Fibroblast of lung (primary cell): ENCODE measurements around the gene CCM2L. TPM values are rescaled to one million over a fixed set of nuclear protein-coding genes. Genes with fewer than 3 reads are reported as not detected.

Experiments
- DNase-seq, 2 donors: peaks; one replicate each; pipeline versions ENCODE4 v3.0.0 to v3.0.0-alpha.2; 2010; ENCODE audit warnings: low read depth in 2 of 2
- H2AFZ ChIP-seq: 2 replicates; pipeline ENCODE4 v1.5.1; 2012; ENCODE audit warnings: low read length, control low read depth, inconsistent platforms
- H3K27ac ChIP-seq: 2 replicates; pipeline ENCODE4 v1.5.1; 2011; ENCODE audit warnings: low read length, control low read depth; ENCODE audit not compliant: insufficient read depth
- H3K27me3 ChIP-seq: 2 replicates; pipeline ENCODE4 v1.5.1; 2011; ENCODE audit warnings: mild to moderate bottlenecking, low read length; ENCODE audit not compliant: control insufficient read depth, insufficient read depth
- H3K36me3 ChIP-seq: 2 replicates; pipeline ENCODE4 v1.5.1; 2011; ENCODE audit warnings: low read length; ENCODE audit not compliant: control insufficient read depth, insufficient read depth
- H3K4me1 ChIP-seq: 2 replicates; pipeline ENCODE4 v1.5.1; 2011; ENCODE audit warnings: low read length; ENCODE audit not compliant: control insufficient read depth, insufficient read depth; ENCODE audit errors: extremely low read depth
- H3K4me2 ChIP-seq: 2 replicates; pipeline ENCODE4 v1.5.1; 2011; ENCODE audit warnings: low read length, control low read depth; ENCODE audit not compliant: insufficient read depth; ENCODE audit errors: extremely low read depth
- H3K4me3 ChIP-seq, 4 experiments: fragments of 200-600 bp in 1 of 4; sonication (generic) in 1 of 4; replicated peaks in 1 of 4; 2 replicates each; pipeline ENCODE4 v1.5.1; 2011 to 2016; ENCODE audit warnings: low read length in 4 of 4, low read depth in 3 of 4, mild to moderate bottlenecking in 3 of 4, control low read depth in 2 of 4, inconsistent platforms in 1 of 4, mixed read lengths in 1 of 4; ENCODE audit not compliant: insufficient read depth in 1 of 4; ENCODE audit errors: control extremely low read depth in 1 of 4
- H3K79me2 ChIP-seq: 2 replicates; pipeline ENCODE4 v1.5.1; 2012; ENCODE audit warnings: mild to moderate bottlenecking, low read length, inconsistent platforms; ENCODE audit not compliant: control insufficient read depth, insufficient read depth
- H3K9ac ChIP-seq: 2 replicates; pipeline ENCODE4 v1.5.1; 2011; ENCODE audit warnings: mild to moderate bottlenecking, low read length, control low read depth; ENCODE audit not compliant: insufficient read depth
- H3K9me3 ChIP-seq: 2 replicates; pipeline ENCODE4 v1.5.1; 2012; ENCODE audit warnings: low read depth, low read length; ENCODE audit not compliant: control insufficient read depth, insufficient read depth
- H4K20me1 ChIP-seq: 2 replicates; pipeline ENCODE4 v1.5.1; 2011; ENCODE audit warnings: low read length; ENCODE audit not compliant: control insufficient read depth, insufficient read depth; ENCODE audit errors: extremely low read depth
- EZH2 ChIP-seq: IDR thresholded peaks from 2 replicates; pipeline ENCODE4 v1.5.1; 2012; ENCODE audit warnings: low read length, control low read depth, mild to moderate bottlenecking; ENCODE audit errors: missing control alignments
- polyA plus RNA-seq, 2 donors: library from polyadenylated mRNA; depleted of rRNA in 1 of 2; stranded (reverse) in 1 of 2; unstranded in 1 of 2; fragments of >200 nt; gene quantifications; 2 replicates each; pipeline ENCODE4 v1.2.1, GENCODE V29; 2011 to 2012; ENCODE audit warnings: missing spikeins in 1 of 2
- total RNA-seq: library from RNA; depleted of rRNA; stranded (reverse); fragments of >200 nt; gene quantifications from 2 replicates; pipeline ENCODE4 v1.2.1, GENCODE V29; 2014
- TF ChIP-seq, protein P1 (sequence below), 2 donors: IDR thresholded peaks in 1 of 2; conservative IDR thresholded peaks in 1 of 2; 1 replicate in 1 of 2; 2 replicates in 1 of 2; pipeline ENCODE4 v1.5.1; 2011 to 2012; ENCODE audit warnings: low read length in 2 of 2, control low read depth in 1 of 2, inconsistent platforms in 1 of 2, low read depth in 1 of 2, mild to moderate bottlenecking in 1 of 2

CCM2L gene
- total and polyA plus RNA-seq, 2 donors (not counting 1 experiment from before 2014, with no cell fraction given), result not detected

DNA sequence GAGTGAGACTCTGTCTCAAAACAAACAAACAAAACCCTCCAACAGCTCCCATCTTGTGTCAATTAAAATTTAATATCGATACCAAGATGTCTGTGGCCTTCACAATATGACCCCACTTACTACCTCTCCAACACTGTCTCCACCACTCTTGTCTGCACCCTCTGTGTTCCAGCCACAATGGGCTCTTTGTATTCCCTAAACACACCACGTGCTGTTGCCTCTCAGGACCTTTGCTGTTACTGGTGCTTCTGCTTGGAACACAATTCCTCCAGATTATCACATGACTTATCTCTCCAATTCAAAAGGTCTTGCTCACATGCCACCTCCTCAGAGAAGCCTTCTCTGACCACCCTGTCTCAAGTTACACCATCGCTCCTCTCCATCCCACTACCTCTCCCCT, 35.8 kb downstream of the CCM2L start:
- no peak overlapping the region for H3K27ac ChIP-seq
- H4K20me1 ChIP-seq, result no peaks in the 10 kb centered on the region
- no peaks in the 10 kb centered on the region for H3K36me3 ChIP-seq
- no peak overlapping the region for H3K4me3 ChIP-seq
- no peak overlapping the region for H3K9ac ChIP-seq
- H3K4me2 ChIP-seq, result no peak overlapping the region
- H3K27me3 ChIP-seq, result peaks cover 14% of the 10 kb centered on the region
- no peak for DNase-seq
- no peaks in the 10 kb centered on the region for H3K9me3 ChIP-seq
- no peaks in the 10 kb centered on the region for H3K4me1 ChIP-seq
- H3K79me2 ChIP-seq, result no peaks in the 10 kb centered on the region
- TF ChIP-seq EZH2, result no peak
- TF ChIP-seq, protein P1, sequence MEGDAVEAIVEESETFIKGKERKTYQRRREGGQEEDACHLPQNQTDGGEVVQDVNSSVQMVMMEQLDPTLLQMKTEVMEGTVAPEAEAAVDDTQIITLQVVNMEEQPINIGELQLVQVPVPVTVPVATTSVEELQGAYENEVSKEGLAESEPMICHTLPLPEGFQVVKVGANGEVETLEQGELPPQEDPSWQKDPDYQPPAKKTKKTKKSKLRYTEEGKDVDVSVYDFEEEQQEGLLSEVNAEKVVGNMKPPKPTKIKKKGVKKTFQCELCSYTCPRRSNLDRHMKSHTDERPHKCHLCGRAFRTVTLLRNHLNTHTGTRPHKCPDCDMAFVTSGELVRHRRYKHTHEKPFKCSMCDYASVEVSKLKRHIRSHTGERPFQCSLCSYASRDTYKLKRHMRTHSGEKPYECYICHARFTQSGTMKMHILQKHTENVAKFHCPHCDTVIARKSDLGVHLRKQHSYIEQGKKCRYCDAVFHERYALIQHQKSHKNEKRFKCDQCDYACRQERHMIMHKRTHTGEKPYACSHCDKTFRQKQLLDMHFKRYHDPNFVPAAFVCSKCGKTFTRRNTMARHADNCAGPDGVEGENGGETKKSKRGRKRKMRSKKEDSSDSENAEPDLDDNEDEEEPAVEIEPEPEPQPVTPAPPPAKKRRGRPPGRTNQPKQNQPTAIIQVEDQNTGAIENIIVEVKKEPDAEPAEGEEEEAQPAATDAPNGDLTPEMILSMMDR (conservative IDR thresholded peaks at IDR 0.05 in 1 of 2, IDR thresholded peaks at IDR 0.05 in 1 of 2; ENCODE audit: low read depth in 1 of 2, low read length in 2 of 2), result no peak
- H2AFZ ChIP-seq, result no peak overlapping the region

- no peak overlapping the region for H3K9ac ChIP-seq
- no peaks in the 10 kb centered on the region for H3K4me1 ChIP-seq
- DNase-seq, result no peak
- H3K4me3 ChIP-seq, result no peak overlapping the region
- no peaks in the 10 kb centered on the region for H3K36me3 ChIP-seq
- H3K4me2 ChIP-seq, result no peak overlapping the region
- no peaks in the 10 kb centered on the region for H4K20me1 ChIP-seq
- TF ChIP-seq, protein P1 (conservative IDR thresholded peaks at IDR 0.05 in 1 of 2, IDR thresholded peaks at IDR 0.05 in 1 of 2; ENCODE audit: low read depth in 1 of 2, low read length in 2 of 2), result no peak
- TF ChIP-seq EZH2, result no peak
- H3K79me2 ChIP-seq, result no peaks in the 10 kb centered on the region
- no peak overlapping the region for H3K27ac ChIP-seq
- H3K27me3 ChIP-seq, result peaks cover 42% of the 10 kb centered on the region
- no peak overlapping the region for H2AFZ ChIP-seq
- H3K9me3 ChIP-seq, result no peaks in the 10 kb centered on the region
These were observed 40.1 kb downstream of the CCM2L start for GRCh38 chr20:32050324-32050841.

DNA sequence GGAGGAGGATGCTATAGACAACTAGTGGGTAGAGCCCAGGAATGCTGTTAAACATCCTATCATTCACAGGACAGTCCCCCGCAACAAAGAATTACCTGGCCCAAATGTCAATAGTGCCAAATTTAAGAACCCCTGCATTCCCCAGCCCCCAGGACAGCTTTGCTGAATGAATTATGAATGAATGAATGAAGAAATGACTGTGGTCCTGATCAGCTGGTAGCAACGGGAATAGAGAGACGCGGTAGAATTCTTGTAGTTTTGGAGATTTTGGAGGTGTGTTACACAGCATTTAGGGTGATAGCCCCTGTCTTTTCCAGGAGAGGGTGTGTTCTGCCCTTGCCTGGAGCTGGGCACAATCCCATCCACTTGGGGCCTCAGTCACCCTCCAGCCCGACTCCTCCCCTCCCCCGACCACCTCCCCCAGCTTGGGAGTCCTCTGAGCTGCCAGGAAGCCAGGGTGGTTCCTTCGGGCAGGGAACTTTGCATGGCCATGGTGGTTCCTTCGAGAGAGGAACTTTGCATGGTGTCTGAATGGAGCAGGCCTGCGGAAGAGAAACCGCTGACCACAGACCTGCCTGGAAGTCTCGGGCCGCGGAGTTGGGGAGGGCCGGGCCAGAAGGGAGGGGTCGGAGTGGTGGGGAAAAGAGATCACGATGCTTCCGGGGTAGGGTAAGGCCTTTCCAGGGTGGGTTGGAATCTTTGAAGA, 40.8 kb downstream of the CCM2L start:
- Histone ChIP-seq H3K4me2 (no peak overlapping the region), H2AFZ (no peak overlapping the region), H3K27ac (no peak overlapping the region), H3K4me1 (no peaks in the 10 kb centered on the region), H3K9me3 (no peaks in the 10 kb centered on the region), H3K9ac (no peak overlapping the region), H4K20me1 (no peaks in the 10 kb centered on the region), H3K79me2 (no peaks in the 10 kb centered on the region), H3K36me3 (no peaks in the 10 kb centered on the region), H3K4me3 (no peak overlapping the region), H3K27me3 (peaks cover 42% of the 10 kb centered on the region)
- DNase-seq, result no peak
- TF ChIP-seq, protein P1 (conservative IDR thresholded peaks at IDR 0.05 in 1 of 2, IDR thresholded peaks at IDR 0.05 in 1 of 2; ENCODE audit: low read depth in 1 of 2, low read length in 2 of 2), result no peak
- TF ChIP-seq EZH2, result no peak
